Ishikawa (cell line): ENCODE measurements around the gene AP5B1.

ENCODE experiments used
- CEBPB ChIP-seq: IDR thresholded peaks from 2 replicates; pipeline ENCODE4 v1.6.1; 2012
- CREB1 ChIP-seq: IDR thresholded peaks from 2 replicates; pipeline ENCODE4 v1.6.1; 2012; ENCODE audit warnings: low read depth
- EGR1 ChIP-seq: IDR thresholded peaks from 2 replicates; pipeline ENCODE4 v1.6.1; 2012
- EP300 ChIP-seq: IDR thresholded peaks from 2 replicates; pipeline ENCODE4 v1.6.1; 2012; ENCODE audit warnings: borderline replicate concordance
- FOXM1 ChIP-seq: IDR thresholded peaks from 2 replicates; pipeline ENCODE4 v1.6.1; 2012; ENCODE audit warnings: low read depth, borderline replicate concordance
- NFIC ChIP-seq: IDR thresholded peaks from 2 replicates; pipeline ENCODE4 v1.6.1; 2012
- RAD21 ChIP-seq: IDR thresholded peaks from 2 replicates; pipeline ENCODE4 v1.6.1; 2012; ENCODE audit warnings: low read depth
- TAF1 ChIP-seq: IDR thresholded peaks from 2 replicates; pipeline ENCODE4 v1.6.1; 2012; ENCODE audit warnings: low read depth, mild to moderate bottlenecking
- TCF12 ChIP-seq: IDR thresholded peaks from 2 replicates; pipeline ENCODE4 v1.6.1; 2012; ENCODE audit warnings: low read depth
- TEAD4 ChIP-seq: IDR thresholded peaks from 2 replicates; pipeline ENCODE4 v1.6.1; 2012
- YY1 ChIP-seq: IDR thresholded peaks from 2 replicates; pipeline ENCODE4 v1.6.1; 2012; ENCODE audit warnings: low read depth
- ZBTB7A ChIP-seq: IDR thresholded peaks from 2 replicates; pipeline ENCODE4 v1.6.1; 2012; ENCODE audit warnings: low read depth
- TF ChIP-seq, protein P1 (sequence below): IDR thresholded peaks from 2 replicates; pipeline ENCODE4 v1.6.1; 2012; ENCODE audit warnings: low read depth, mild to moderate bottlenecking
- TF ChIP-seq, protein P2 (sequence below): IDR thresholded peaks from 2 replicates; pipeline ENCODE4 v1.6.1; 2012

DNA sequence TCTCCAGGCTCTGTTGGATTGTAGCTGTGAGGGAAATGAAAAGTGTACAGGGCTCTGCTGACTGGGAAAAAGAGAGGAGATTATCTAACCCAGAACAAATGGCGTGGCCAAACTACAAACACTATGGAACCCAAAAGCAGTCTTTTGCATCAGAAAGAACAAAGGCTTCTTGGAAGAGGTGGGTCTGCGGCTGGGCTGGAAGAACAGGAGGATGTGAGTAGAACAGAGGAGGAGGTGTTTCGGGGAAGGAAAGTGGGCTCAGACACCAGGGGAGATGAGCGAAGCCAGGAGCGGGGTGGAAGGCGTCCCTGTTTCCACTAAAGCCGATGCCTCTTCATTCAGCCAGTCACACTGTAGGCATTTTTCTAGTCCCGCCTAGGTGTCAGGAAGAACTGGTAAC, 18.1 kb upstream of the AP5B1 start:
- TF ChIP-seq EP300 (no peak), CEBPB (no peak), FOXM1 (no peak), TEAD4 (no peak), RAD21 (no peak), CREB1 (no peak), EGR1 (no peak), ZBTB7A (no peak), YY1 (no peak), TAF1 (no peak), TCF12 (no peak), NFIC (no peak)
- TF ChIP-seq, protein P1, sequence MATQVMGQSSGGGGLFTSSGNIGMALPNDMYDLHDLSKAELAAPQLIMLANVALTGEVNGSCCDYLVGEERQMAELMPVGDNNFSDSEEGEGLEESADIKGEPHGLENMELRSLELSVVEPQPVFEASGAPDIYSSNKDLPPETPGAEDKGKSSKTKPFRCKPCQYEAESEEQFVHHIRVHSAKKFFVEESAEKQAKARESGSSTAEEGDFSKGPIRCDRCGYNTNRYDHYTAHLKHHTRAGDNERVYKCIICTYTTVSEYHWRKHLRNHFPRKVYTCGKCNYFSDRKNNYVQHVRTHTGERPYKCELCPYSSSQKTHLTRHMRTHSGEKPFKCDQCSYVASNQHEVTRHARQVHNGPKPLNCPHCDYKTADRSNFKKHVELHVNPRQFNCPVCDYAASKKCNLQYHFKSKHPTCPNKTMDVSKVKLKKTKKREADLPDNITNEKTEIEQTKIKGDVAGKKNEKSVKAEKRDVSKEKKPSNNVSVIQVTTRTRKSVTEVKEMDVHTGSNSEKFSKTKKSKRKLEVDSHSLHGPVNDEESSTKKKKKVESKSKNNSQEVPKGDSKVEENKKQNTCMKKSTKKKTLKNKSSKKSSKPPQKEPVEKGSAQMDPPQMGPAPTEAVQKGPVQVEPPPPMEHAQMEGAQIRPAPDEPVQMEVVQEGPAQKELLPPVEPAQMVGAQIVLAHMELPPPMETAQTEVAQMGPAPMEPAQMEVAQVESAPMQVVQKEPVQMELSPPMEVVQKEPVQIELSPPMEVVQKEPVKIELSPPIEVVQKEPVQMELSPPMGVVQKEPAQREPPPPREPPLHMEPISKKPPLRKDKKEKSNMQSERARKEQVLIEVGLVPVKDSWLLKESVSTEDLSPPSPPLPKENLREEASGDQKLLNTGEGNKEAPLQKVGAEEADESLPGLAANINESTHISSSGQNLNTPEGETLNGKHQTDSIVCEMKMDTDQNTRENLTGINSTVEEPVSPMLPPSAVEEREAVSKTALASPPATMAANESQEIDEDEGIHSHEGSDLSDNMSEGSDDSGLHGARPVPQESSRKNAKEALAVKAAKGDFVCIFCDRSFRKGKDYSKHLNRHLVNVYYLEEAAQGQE, result no peak
- TF ChIP-seq, protein P2, sequence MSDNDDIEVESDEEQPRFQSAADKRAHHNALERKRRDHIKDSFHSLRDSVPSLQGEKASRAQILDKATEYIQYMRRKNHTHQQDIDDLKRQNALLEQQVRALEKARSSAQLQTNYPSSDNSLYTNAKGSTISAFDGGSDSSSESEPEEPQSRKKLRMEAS, result no peak
